ENCODE data around the gene AASDH. TPM values are rescaled to one million over a fixed set of nuclear protein-coding genes. Genes with fewer than 3 reads are reported as not detected.

The AASDH gene
- total RNA-seq, result 9.8 and 12.0 TPM in 2 replicates

GRCh38 chr4:56387023-56388001 lies at the start of gene AASDH:
Gene AASDH, minus strand, starts transcription at chr4:56387491. Its CDS starts 3,192 bp downstream, at chr4:56384299.
- Mint-ChIP-seq H3K9me3 (no peaks in the 10 kb centered on the region), H3K27me3 (ENCODE audit: insufficient read depth) (no peaks in the 10 kb centered on the region), H3K27ac (peak within 1 kb of the TSS; percentile 97), H3K36me3 (ENCODE audit: low read depth) (peaks cover 2% of the 10 kb centered on the region), H3K4me3 (peak within 1 kb of the TSS; percentile 92), H3K4me1 (ENCODE audit: low read depth) (peaks cover 26% of the 10 kb centered on the region)
- intact Hi-C loops (cut with micrococcal nuclease), result loop anchor here (1.0 to 5.0 kb wide), 10 partner anchors 48 to 991 kb away; partner anchors contain the start of genes CEP135, CLOCK, EXOC1 and PPAT
- peak; percentile 93 for DNase-seq (ENCODE audit: low spot score)

- peak; percentile 98 for DNase-seq (ENCODE audit: low spot score)
- peaks cover 3% of the 10 kb centered on the region for H3K27me3 Mint-ChIP-seq (ENCODE audit: insufficient read depth)
- H3K4me3 Mint-ChIP-seq, result peak within 1 kb of the TSS; percentile 94
- peaks cover 51% of the 10 kb centered on the region for H3K4me1 Mint-ChIP-seq (ENCODE audit: low read depth)
- H3K36me3 Mint-ChIP-seq (ENCODE audit: low read depth), result peaks cover 23% of the 10 kb centered on the region
- H3K9me3 Mint-ChIP-seq, result no peaks in the 10 kb centered on the region
- peak within 1 kb of the TSS; percentile 99 for H3K27ac Mint-ChIP-seq
- intact Hi-C loops (cut with micrococcal nuclease), result loop anchor here (1.0 to 5.0 kb wide), 10 partner anchors 10 to 1088 kb away; partner anchors contain the start of genes AASDH, CEP135, REST and SRD5A3
Observed at GRCh38 chr4:56435140-56435926, 48.0 kb upstream of the AASDH start, which contains the start of gene PPAT. Gene PPAT, minus strand, starts transcription at chr4:56435615. Its CDS starts 138 bp downstream, at chr4:56435477.

DNA sequence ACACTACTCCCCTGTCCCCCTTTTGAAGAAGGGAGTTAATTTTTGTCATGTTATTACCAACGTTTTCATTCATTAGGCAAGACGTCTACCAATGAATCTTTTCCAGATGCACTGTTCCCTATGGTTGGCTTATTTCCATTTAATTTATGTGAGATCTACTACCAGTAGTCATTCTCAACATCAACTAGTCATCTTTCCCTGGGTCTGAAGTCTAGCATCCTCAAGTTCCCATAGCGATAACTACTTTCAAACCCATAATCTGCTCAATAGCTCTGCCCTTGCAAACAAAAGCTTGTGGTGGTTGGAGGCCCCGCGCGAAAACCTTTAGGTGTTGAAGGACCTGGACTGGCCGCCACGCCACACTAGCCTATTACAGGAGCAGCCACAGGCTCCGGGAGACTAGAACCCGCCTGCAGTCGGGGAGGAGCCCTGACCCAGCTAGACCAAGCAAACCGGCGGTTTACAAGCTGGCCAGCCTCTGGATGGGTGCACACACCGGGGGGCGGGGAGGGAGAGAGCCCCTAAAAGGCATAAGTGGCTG lies 47.4 kb upstream of the AASDH start:
- H3K27me3 Mint-ChIP-seq (ENCODE audit: insufficient read depth), result peaks cover 3% of the 10 kb centered on the region
- H3K4me1 Mint-ChIP-seq (ENCODE audit: low read depth), result peaks cover 48% of the 10 kb centered on the region
- H3K9me3 Mint-ChIP-seq, result no peaks in the 10 kb centered on the region
- DNase-seq (ENCODE audit: low spot score), result no peak
- intact Hi-C loops (cut with micrococcal nuclease), result loop anchor here (1.0 to 5.0 kb wide), 10 partner anchors 9 to 1087 kb away; partner anchors contain the start of genes AASDH, CEP135, REST and SRD5A3
- peak overlapping the region; percentile 99 for H3K27ac Mint-ChIP-seq
- peak overlapping the region; percentile 94 for H3K4me3 Mint-ChIP-seq
- H3K36me3 Mint-ChIP-seq (ENCODE audit: low read depth), result peaks cover 19% of the 10 kb centered on the region

DNA sequence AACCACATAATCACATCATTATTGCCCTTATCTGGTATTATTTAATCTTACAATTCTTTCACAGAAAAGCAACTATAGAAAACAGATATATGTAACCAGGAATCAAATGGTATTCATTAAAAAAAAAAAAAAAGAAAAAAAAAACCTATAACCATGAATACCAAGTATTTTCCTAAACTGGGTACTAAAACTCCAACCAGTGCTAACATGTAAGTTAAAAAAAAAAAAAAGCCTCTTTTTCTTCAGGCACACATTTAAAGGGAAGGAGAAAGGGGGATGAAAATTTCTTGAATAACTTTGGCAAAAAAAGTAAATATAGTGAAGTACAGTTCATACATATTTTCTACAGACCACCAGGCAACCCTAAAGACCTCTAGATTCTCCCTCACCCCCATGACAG lies 46.0 kb upstream of the AASDH start:
- Mint-ChIP-seq H3K27ac (no peak overlapping the region), H3K4me3 (peak overlapping the region; percentile 94), H3K9me3 (no peaks in the 10 kb centered on the region), H3K4me1 (ENCODE audit: low read depth) (peaks cover 44% of the 10 kb centered on the region), H3K36me3 (ENCODE audit: low read depth) (peaks cover 15% of the 10 kb centered on the region), H3K27me3 (ENCODE audit: insufficient read depth) (peaks cover 3% of the 10 kb centered on the region)
- DNase-seq (ENCODE audit: low spot score), result no peak
- intact Hi-C loops (cut with micrococcal nuclease), result no loop called here

DNA sequence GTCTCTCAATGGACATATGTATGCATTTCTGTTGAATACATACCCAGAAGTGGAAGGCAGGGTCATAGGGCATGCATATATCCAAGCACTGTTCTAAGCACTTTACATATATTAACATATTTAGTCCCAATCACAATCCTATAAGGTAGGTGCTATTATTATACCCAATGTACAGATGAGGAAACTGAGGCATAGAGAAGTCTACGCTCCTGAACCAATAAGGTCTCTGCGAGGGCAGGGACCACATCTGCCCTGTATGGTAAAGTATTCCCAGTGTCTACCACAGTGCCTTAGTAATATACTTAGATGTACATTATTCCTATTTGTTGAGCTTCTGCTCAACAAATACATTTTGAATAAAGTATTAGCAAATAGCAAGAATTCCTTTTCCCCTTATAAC lies 42.9 kb upstream of the AASDH start:
- H3K9me3 Mint-ChIP-seq, result no peaks in the 10 kb centered on the region
- H3K4me1 Mint-ChIP-seq (ENCODE audit: low read depth), result peaks cover 61% of the 10 kb centered on the region
- H3K27me3 Mint-ChIP-seq (ENCODE audit: insufficient read depth), result no peaks in the 10 kb centered on the region
- no peak overlapping the region for H3K27ac Mint-ChIP-seq
- intact Hi-C loops (cut with micrococcal nuclease), result no loop called here
- no peak overlapping the region for H3K4me3 Mint-ChIP-seq
- H3K36me3 Mint-ChIP-seq (ENCODE audit: low read depth), result peaks cover 14% of the 10 kb centered on the region
- DNase-seq (ENCODE audit: low spot score), result no peak

- DNase-seq (ENCODE audit: low spot score), result no peak
- H3K4me1 Mint-ChIP-seq (ENCODE audit: low read depth), result peaks cover 50% of the 10 kb centered on the region
- peaks cover 8% of the 10 kb centered on the region for H3K36me3 Mint-ChIP-seq (ENCODE audit: low read depth)
- H3K4me3 Mint-ChIP-seq, result no peak overlapping the region
- H3K9me3 Mint-ChIP-seq, result no peaks in the 10 kb centered on the region
- H3K27me3 Mint-ChIP-seq (ENCODE audit: insufficient read depth), result no peaks in the 10 kb centered on the region
- intact Hi-C loops (cut with micrococcal nuclease), result no loop called here
- no peak overlapping the region for H3K27ac Mint-ChIP-seq
Observed at GRCh38 chr4:56427179-56427578, 39.9 kb upstream of the AASDH start.

- H3K27ac Mint-ChIP-seq, result no peak overlapping the region
- H3K36me3 Mint-ChIP-seq (ENCODE audit: low read depth), result peaks cover 8% of the 10 kb centered on the region
- peaks cover 40% of the 10 kb centered on the region for H3K4me1 Mint-ChIP-seq (ENCODE audit: low read depth)
- intact Hi-C loops (cut with micrococcal nuclease), result no loop called here
- no peak overlapping the region for H3K4me3 Mint-ChIP-seq
- H3K27me3 Mint-ChIP-seq (ENCODE audit: insufficient read depth), result no peaks in the 10 kb centered on the region
- H3K9me3 Mint-ChIP-seq, result no peaks in the 10 kb centered on the region
- no peak for DNase-seq (ENCODE audit: low spot score)
Observed at GRCh38 chr4:56426273-56426672, 39.0 kb upstream of the AASDH start.

DNA sequence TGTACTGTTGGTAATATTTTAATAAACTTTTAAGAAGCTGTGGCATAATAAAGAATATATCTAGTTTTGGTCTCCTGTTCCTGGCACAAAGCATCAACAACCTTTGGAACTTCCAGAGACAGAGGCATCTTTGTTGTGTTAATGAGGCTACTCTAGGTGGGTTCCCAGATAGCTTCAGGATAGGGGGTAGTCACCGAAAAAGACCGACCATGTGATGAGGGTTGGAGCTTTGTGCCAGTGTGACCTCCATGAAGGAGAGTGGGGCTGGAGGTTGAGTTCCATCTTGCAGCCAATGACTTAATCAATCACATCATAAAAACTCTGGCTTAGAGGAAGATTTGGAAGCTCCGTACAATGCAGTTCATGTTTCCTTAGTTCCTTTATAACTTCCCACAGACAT lies 38.2 kb upstream of the AASDH start:
- Mint-ChIP-seq H3K27me3 (ENCODE audit: insufficient read depth) (no peaks in the 10 kb centered on the region), H3K36me3 (ENCODE audit: low read depth) (peaks cover 8% of the 10 kb centered on the region), H3K9me3 (no peaks in the 10 kb centered on the region), H3K4me1 (ENCODE audit: low read depth) (peaks cover 35% of the 10 kb centered on the region), H3K27ac (no peak overlapping the region), H3K4me3 (no peak overlapping the region)
- intact Hi-C loops (cut with micrococcal nuclease), result loop anchor here (1.0 kb wide), 4 partner anchors 10 to 411 kb away; partner anchors contain the start of gene PPAT
- DNase-seq (ENCODE audit: low spot score), result no peak

GRCh38 chr4:56424697-56425514 lies 37.6 kb upstream of the AASDH start:
- intact Hi-C loops (cut with micrococcal nuclease), result loop anchor here (1.0 kb wide), 4 partner anchors 10 to 411 kb away; partner anchors contain the start of gene PPAT
- H3K9me3 Mint-ChIP-seq, result no peaks in the 10 kb centered on the region
- DNase-seq (ENCODE audit: low spot score), result no peak
- H3K27me3 Mint-ChIP-seq (ENCODE audit: insufficient read depth), result no peaks in the 10 kb centered on the region
- peaks cover 34% of the 10 kb centered on the region for H3K4me1 Mint-ChIP-seq (ENCODE audit: low read depth)
- no peak overlapping the region for H3K4me3 Mint-ChIP-seq
- H3K36me3 Mint-ChIP-seq (ENCODE audit: low read depth), result peaks cover 9% of the 10 kb centered on the region
- no peak overlapping the region for H3K27ac Mint-ChIP-seq

- Mint-ChIP-seq H3K36me3 (ENCODE audit: low read depth) (peaks cover 9% of the 10 kb centered on the region), H3K27me3 (ENCODE audit: insufficient read depth) (no peaks in the 10 kb centered on the region), H3K4me3 (no peak overlapping the region), H3K9me3 (no peaks in the 10 kb centered on the region), H3K4me1 (ENCODE audit: low read depth) (peaks cover 29% of the 10 kb centered on the region), H3K27ac (no peak overlapping the region)
- intact Hi-C loops (cut with micrococcal nuclease), result no loop called here
- no peak for DNase-seq (ENCODE audit: low spot score)
Observed at GRCh38 chr4:56424176-56424575, 36.9 kb upstream of the AASDH start.

DNA sequence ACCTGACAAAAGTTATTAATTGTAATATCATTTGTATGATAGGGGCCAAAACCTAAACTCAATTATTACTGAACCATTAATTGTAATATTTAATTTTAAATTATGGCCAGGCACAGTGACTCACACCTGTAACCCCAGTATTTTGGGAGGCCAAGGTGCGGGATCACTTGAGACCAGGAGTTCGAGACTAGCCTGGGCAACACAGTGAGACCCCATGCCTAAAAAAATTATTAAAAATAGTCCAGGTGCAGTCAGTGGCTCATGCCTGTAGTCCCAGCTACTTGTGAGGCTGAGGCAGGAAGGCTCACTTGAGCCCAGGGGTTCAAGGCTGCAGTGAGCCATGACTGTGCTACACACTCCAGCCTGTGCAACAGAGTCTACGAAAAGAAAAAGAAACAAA lies 30.1 kb upstream of the AASDH start:
- Mint-ChIP-seq H3K9me3 (no peaks in the 10 kb centered on the region), H3K27me3 (ENCODE audit: insufficient read depth) (no peaks in the 10 kb centered on the region), H3K4me3 (no peak overlapping the region)

GRCh38 chr4:56416349-56416748 lies 29.1 kb upstream of the AASDH start:
- no peak overlapping the region for H3K27ac Mint-ChIP-seq
- DNase-seq (ENCODE audit: low spot score), result no peak
- H3K36me3 Mint-ChIP-seq (ENCODE audit: low read depth), result peaks cover 1% of the 10 kb centered on the region
- no peaks in the 10 kb centered on the region for H3K27me3 Mint-ChIP-seq (ENCODE audit: insufficient read depth)
- intact Hi-C loops (cut with micrococcal nuclease), result no loop called here
- H3K4me3 Mint-ChIP-seq, result no peak overlapping the region
- H3K9me3 Mint-ChIP-seq, result no peaks in the 10 kb centered on the region
- H3K4me1 Mint-ChIP-seq (ENCODE audit: low read depth), result peaks cover 14% of the 10 kb centered on the region

More for the DNA sequence above, 30.1 kb upstream of the AASDH start:
- Mint-ChIP-seq H3K4me1 (ENCODE audit: low read depth) (peaks cover 7% of the 10 kb centered on the region), H3K36me3 (ENCODE audit: low read depth) (peaks cover 1% of the 10 kb centered on the region), H3K27ac (no peak overlapping the region)
- DNase-seq (ENCODE audit: low spot score), result no peak
- intact Hi-C loops (cut with micrococcal nuclease), result no loop called here
